RPMI7951 (cell line): Measurements from ENCODE around the gene PGF. TPM values are rescaled to one million over a fixed set of nuclear protein-coding genes. Genes with fewer than 3 reads are reported as not detected.
"Not testable (repeated sequence)": the region's sequence is repeated elsewhere in the genome, so short reads cannot be mapped to it uniquely, and the experiment has no call there.

ENCODE experiments used
- DNase-seq: peaks from one replicate; pipeline ENCODE4 v3.0.0-alpha.2; 2012; ENCODE audit warnings: low read depth
- total RNA-seq: library from RNA; depleted of rRNA; stranded (reverse); fragments of >200 nt; shearing (Covaris generic); gene quantifications from 2 replicates; pipeline ENCODE4 v1.2.3, GENCODE V29; 2014; rRNA removed

The PGF gene
- 0.36 and 0.98 TPM in 2 replicates for total RNA-seq

DNA sequence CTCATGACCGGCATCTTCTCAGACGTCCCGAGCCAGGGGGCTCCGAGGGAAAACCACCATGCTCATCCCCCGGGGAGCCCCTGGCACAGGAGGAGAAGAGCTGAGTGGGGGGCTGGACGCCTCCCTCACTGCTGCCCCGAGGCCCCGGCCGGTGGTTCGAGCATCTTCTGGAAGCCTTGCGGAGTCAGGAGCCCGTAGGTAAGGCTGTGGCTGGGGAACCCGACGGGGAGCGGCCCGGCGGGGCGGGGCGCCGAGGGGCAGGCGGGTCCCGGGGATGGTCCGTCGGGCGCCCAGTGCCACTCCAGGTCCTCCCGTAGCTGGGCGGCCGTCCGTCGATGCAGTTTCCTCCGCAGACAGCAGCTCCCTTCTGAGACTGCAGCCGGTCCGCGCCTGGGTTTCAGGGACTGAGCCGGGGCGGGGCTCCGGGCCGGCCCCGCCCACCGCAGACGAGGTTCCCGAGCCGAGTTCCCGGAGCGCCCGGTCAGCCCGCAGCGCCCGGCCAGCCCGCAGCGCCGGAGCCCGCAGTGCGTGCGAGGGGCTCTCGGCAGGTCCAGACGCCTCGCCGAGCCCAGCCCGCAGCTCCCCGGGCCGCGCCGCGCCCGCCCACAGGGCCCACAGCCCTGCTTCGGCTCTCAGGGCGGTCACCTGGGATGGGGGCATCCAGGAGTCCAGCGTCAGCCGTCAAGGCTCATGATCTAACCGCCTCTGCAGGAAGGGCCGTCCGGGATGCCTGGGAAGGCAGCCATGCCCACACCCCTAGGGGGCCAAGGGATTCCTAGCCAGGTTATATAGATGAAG, at the start of gene PGF:
TSS of gene PGF (minus strand) at position 369 of the 798 bp plus-strand sequence. CDS start at position 14, 355 bp downstream.
- peak; percentile 49 for DNase-seq

DNA sequence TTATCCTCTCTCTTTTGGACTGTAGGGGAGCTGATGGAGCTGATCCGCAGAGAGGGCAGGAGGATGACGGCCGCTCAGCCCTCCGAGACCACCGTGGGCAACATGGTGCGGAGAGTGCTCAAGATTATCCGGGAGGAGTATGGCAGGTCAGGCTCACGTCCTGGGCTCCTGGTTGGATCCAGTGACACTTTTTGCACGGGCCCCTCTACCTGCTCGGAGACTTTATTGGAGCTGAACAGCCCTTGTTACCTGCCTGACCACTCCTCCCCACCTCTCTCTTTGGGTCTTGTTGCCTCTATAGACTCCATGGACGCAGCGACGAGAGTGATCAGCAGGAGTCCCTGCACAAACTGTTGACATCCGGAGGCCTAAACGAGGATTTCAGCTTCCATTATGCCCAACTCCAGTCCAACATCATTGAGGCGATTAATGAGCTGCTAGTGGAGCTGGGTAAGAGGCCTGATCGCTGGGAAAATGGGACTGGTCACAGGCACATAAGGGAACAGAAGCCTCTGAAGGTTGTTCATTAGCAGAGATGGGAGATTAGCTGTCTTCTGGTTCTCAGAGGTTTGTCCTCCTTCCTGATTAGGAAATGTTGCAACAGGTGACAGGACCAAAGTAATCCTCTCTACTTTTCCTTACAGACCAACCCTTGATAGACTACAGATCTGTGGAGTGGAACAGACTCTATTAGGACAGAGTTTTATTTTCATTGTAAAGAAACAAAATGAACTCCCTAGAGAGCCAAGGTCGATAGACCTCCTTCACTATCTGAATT, 48.0 kb upstream of the PGF start:
- no peak for DNase-seq

DNA sequence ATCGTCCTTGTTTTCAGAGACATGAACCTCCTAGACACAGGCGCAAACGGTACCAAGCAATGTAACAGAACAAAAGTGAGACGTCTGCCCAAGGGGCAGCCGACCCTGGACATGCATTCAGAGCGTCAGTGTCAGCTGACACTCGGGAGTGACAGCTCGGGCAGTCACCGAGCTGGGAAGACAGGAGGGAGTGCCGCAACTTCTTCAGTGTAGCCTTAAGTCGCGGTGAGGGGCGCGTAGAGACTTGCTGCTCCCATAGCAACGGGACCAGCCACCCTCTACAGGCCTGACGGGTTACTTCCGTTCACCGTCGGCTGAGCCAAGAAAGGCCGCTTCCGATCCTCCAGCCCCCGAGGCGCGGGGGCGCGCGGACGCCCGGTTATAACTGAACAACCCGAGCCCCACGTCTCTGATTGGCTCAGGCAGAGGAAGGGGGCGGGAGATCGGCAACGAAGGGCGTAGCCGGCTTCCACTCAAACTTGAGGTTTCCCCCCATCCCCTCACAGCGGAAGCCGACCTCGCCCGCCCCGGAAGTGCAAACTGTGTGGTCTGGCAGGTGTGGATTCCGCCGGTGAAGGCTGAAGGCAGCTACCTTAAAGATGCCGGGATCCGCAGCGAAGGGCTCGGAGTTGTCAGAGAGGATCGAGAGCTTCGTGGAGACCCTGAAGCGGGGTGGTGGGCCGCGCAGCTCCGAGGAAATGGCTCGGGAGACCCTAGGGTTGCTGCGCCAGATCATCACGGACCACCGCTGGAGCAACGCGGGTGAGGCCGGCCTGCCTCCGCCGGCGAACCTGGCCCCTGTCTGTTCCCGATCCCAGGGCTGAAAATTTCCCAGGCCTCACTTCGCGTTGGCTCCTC, 47.2 kb upstream of the PGF start, which contains the start of gene EIF2B2:
TSS of gene EIF2B2 (plus strand) at position 530 of the 858 bp plus-strand sequence. CDS start at position 600, 70 bp downstream.
- peak; percentile 94 for DNase-seq

- no peak for DNase-seq
These were observed 46.5 kb upstream of the PGF start for GRCh38 chr14:75001899-75002298.

- DNase-seq: no peak
These were observed 45.9 kb upstream of the PGF start for GRCh38 chr14:75001261-75001660.

DNA sequence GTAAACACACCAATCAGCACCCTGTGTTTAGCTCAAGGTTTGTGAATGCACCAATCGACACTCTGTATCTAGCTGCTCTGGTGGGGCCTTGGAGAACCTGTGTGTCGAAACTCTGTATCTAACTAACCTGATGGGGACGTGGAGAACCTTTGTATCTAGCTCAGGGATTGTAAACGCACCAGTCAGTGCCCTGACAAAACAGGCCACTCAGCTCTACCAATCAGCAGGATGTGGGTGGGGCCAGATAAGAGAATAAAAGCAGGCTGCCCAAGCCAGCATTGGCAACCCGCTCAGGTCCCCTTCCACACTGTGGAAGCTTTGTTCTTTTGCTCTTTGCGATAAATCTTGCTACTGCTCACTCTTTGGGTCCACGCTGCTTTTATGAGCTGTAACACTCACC, 40.4 kb upstream of the PGF start:
- not testable (repeated sequence) for DNase-seq

GRCh38 chr14:74994182-74994581, 38.8 kb upstream of the PGF start:
- DNase-seq: not testable (repeated sequence)

DNA sequence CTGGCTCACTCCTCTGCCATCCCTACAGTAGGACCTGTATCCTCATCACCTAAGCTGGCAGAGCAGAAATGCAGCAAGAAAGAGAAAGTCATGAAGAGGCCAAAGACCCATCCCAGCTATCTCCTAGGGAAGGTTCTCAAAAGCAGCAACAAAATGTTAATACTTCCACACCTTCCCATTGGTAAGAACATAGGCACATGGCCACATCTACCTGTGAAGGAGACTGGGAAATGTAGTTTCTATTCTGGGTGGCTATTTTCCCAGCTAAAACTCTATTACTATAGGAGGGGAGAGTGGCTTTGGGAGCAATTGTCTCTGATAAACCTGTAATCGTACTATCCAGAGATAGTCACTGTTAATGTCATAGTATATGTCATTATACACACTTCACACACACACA, 33.6 kb upstream of the PGF start:
- no peak for DNase-seq

GRCh38 chr14:74988131-74988530, 32.7 kb upstream of the PGF start:
- DNase-seq: peak; percentile 55

DNA sequence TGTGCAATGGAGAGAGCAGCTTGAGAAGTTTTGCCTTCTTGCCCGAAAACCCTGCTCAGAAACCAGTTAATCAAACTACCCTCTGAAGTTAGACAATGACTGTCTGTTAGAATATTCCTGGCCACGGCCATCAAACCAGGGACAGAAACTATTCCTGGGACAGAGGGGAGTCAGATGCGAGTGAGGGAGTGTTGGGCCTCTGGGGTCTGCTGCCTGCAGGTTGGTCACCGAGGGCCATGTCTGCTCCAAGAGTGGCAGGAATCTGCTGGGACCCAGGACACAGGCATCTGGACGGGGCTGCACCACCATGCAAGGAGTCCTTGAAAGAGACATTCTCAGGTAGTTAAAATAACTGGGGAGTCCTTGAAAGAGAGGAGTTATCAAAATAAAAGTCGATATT, 30.4 kb upstream of the PGF start:
- DNase-seq: no peak

DNA sequence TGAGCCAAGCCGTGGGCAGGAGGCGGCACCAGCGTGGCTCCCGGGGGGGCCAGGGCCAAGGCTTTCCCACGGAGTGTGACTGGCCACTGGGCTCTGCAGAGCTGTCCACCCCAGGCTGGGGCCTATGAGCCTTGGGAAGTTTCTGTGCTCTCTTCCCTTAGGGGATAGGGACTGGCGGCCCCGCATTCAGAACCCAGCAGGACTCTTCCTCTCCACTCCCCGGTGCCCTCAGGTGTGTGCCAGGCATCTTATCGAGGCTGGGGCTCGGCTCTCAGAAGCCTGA, 29.6 kb upstream of the PGF start:
- no peak for DNase-seq

GRCh38 chr14:74984236-74985027, 29.0 kb upstream of the PGF start:
- DNase-seq: no peak

- no peak for DNase-seq
These were observed 27.9 kb upstream of the PGF start for GRCh38 chr14:74983343-74983742.

DNA sequence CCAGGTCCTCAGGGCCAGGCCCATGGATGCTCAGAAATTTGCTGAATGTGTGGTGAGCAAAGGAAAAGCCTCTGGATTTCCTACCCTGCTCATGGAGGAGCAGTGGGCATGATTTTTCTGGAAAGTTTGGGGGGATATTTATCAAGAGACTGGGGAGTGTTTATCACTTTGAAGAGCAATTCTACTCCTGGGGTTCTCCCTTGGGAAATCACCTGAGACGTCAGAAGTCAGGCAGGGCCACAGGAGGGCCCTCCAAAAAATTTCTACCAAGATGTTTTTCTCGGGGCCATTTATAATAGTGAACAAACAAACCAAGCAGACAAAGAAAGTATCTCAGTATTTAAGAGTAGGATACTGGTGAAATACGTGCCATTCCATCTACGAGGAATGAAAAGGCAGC, 27.3 kb upstream of the PGF start:
- DNase-seq: no peak

DNA sequence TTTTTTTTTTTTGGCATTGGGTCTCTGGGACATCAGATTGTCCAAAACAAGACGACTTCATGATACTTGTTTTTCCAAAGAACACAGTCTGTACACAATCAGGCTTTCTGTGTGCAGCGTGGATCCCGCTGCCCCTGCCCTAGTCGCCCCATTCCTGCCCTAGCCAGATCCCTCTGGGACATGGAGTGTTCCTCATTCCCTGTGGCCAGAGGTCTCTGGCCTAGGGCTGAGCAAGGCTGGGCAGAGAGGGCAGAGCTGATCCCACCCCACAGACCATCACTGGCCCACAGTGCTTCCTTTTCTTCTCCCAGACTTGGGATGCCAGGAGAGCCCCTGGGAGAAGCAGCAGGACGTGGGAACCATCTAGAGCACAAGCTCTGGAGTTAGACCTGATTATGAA, 26.4 kb upstream of the PGF start:
- DNase-seq: no peak

GRCh38 chr14:74981462-74981782, 26.0 kb upstream of the PGF start:
- no peak for DNase-seq

GRCh38 chr14:74980731-74981461, 25.5 kb upstream of the PGF start:
- DNase-seq: peak; percentile 61

- no peak for DNase-seq
These were observed 25.0 kb upstream of the PGF start for GRCh38 chr14:74980398-74980730.

DNA sequence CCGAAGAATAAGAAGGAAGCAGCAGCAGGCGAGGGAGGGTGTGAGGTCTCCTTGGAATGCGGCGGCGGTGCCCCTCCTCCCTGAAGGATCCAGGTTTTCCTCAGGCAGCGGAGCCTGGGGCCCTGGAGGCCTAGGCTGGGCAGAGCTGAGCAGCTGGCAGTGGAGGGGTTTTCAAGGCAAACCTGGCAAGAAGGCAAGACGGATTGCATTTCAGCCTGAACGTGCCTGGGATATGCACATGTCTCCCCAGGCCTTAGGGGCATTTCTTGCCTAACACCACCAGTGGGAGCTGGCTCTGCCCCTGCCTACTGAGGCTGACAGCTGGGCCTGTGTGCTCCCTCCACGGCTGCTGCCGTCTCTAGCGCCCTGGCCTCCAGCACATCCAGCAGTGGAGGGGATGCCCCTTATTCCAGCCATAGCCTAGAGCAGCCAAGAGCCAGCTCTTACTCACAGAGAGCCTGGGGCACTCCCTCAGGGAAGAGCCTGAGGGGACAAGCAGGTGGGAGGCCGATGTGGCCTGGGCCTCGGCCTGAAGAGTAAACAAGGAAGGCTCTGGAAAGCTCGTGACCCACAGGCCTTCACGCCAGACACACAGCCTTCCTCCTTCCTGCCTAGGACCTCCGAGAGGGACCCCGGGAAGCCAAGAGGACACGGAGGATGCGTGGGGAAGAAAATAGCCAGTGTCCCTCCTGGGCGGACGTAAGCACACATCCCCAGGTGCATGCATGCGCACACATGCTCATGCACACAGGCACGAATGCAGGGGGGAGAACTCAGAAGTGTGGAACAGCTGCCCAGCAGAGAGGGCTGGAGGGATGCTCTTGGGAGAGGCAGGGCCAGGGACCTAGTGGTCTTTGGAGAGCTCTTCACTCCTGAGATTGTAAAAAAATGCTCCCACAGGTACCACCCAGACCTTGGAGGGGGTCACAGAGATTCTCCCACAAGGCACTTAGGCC, 24.3 kb upstream of the PGF start:
- peak; percentile 80 for DNase-seq

- DNase-seq: no peak
These were observed 23.6 kb upstream of the PGF start for GRCh38 chr14:74979029-74979428.
